Motor neuron (in vitro differentiated cells): ENCODE results near the gene HENMT1. TPM values are rescaled to one million over a fixed set of nuclear protein-coding genes. Genes with fewer than 3 reads are reported as not detected.
A peak's percentile ranks its signal among the peaks of the same experiment; 100 is the strongest.
"Not testable (repeated sequence)": the region's sequence is repeated elsewhere in the genome, so short reads cannot be mapped to it uniquely, and the experiment has no call there.

Experiments used
- ATAC-seq, 8 experiments: fragments of 200-7000 bp; cut with Tn5 transposase; replicated peaks in 6 of 8; 2 replicates each; pipeline ENCODE4 v1.8.0; 2021; ENCODE audit warnings: mild to moderate bottlenecking in 8 of 8, moderate library complexity in 8 of 8
- H3K27ac ChIP-seq, 2 donors: fragments of 250-450 bp; sonication (Bioruptor Pico); 2 replicates each; pipeline ENCODE4 v1.9.0; 2021; ENCODE audit warnings: antibody characterized with exemption in 2 of 2, mild to moderate bottlenecking in 2 of 2, moderate library complexity in 1 of 2
- H3K4me1 ChIP-seq, 2 donors: fragments of 250-450 bp; sonication (Bioruptor Pico); replicated peaks in 1 of 2; 2 replicates each; pipeline ENCODE4 v1.6.1; 2021; ENCODE audit warnings: antibody characterized with exemption in 2 of 2, mild to moderate bottlenecking in 2 of 2, moderate library complexity in 1 of 2
- H3K4me3 ChIP-seq, 5 donors: fragments of 250-450 bp; sonication (Bioruptor Pico); 2 replicates each; pipeline ENCODE4 v1.9.0; 2021; ENCODE audit warnings: antibody characterized with exemption in 5 of 5, mild to moderate bottlenecking in 5 of 5, moderate library complexity in 4 of 5
- WGBS, 10 experiments: fragments of 450-650 bp; shearing (Covaris generic); methylation state at CpG; one replicate each; pipeline ENCODE4 v1.0.0; 2022; 5-methylcytosine and 5-hydroxymethylcytosine counted together
- in situ Hi-C, 9 experiments: fragments of 400-800 bp; cut with MboI; loops; one replicate each; pipeline ENCODE4 v1.15.0; 2021; ENCODE audit warnings: low sequenced_read_pairs in 9 of 9, low pct_unique_long_range_greater_than_20kb in 2 of 9; ENCODE audit not compliant: unreplicated experiment in 9 of 9
- total RNA-seq, 8 experiments: library from RNA; unstranded; fragments of 300-600 nt; gene quantifications; 2 replicates each; pipeline versions ENCODE4 v1.2.3 to v1.2.4, GENCODE V29; 2022

Gene HENMT1
- 10 to 100 TPM in 1 of 8 experiments, 1 to 10 TPM in 6, under 1 TPM in 1; 1.00 to 11.8 (median 4.0) TPM for total RNA-seq

DNA sequence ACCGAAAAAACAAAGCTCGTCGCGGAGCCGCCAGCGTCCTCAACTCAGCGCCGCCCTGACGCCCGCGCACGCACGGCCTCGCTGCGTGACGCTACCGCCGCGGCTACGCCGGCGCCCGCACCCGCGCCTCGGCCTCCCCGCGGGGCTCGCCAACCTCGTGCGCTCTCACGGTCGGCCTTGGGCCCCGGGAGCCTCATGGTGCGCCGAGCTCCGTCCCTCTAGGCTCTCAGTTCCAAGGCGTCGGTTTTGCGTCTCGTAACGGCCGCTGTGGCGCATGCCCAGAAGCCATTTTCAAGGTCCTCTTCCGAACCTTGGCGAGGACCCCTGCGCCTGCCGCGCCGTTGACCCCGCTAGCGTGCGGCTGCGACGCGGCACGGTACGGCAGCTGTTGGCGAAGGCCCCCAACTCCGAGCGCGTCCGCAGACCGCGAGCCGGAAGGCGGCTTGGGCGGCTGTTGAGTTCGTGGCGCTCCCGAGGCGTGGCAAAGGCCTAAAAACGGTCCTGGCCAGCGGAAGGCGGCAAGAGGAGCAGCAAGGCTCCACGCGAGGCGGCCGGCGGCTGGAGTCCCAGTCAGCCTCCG is at the start of gene HENMT1:
Gene HENMT1 (minus strand): TSS at position 64 of the 580 bp plus-strand sequence. CDS start 1,209 bp downstream, outside the sequence.
- in situ Hi-C loops = no loop called here
- WGBS, 10 experiments = 0 to 61% (median 12%) methylated on average over 1 to 47 of the region's 81 CpGs; no CpG with 5 or more reads in 4 of the 10 experiments
- peak within 1 kb of the TSS in 1 of 2 donors; percentile 19 for H3K27ac ChIP-seq

DNA sequence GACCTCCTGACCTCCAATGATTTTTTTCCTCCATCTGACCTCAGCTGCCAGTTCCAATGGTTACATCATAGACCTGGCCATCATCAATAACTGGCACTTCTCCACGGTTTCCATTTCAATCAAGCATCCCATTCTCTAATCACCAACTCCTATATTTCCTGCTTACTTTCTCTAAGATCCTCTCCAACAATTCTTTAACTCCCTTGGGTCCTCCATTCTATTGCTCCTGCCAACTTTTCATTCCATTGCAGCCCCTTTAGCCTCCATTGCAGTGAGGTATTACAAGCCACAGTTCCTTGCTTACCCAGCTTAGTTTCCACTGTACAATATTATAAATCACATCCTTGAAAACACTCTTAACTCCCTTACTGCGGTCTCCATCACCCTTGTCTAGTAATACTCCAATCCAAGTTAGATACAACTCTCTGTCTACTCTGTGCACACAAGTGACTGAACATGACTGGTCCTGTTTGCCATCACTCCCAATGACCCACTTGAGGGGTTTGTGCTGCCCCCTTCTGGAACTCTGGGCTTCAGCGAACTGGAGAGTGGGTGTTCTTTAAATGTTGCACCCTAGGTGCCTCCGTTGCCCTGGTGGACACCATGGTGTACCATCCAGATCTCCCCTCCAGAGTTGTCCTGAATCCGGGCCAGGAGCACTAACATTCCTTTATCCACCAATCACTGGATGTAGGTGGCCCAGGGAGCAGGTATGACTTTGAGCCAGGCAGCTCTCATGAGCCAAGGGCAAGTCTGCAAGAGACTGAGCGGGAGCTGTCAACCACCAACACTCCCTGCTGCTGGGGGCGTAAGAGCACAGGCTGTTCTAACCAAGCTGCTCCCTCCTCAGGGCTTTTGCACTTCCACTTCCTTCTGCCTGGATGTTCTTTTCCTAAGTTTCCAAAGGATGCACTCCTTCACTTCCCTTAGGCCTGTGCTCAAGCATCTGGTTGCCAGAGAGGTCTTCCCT is 48.1 kb upstream of the HENMT1 start:
- WGBS, 10 experiments = 40 to 93% (median 80%) methylated on average over 1 to 7 of the region's 7 CpGs
- Histone ChIP-seq H3K27ac (no peak overlapping the region), H3K4me3 (no peak overlapping the region), H3K4me1 (no peaks in the 10 kb centered on the region)
- in situ Hi-C loops = no loop called here
- peak in 1 of 8 experiments; percentile 33 for ATAC-seq

More for the DNA sequence above, at the start of gene HENMT1:
- peaks cover 3 to 4% of the 10 kb centered on the region in 2 donors for H3K4me1 ChIP-seq
- peak within 1 kb of the TSS; percentile 32 to 40 (median 36) for H3K4me3 ChIP-seq
- ATAC-seq = peak; percentile 43 to 94 (median 90)

DNA sequence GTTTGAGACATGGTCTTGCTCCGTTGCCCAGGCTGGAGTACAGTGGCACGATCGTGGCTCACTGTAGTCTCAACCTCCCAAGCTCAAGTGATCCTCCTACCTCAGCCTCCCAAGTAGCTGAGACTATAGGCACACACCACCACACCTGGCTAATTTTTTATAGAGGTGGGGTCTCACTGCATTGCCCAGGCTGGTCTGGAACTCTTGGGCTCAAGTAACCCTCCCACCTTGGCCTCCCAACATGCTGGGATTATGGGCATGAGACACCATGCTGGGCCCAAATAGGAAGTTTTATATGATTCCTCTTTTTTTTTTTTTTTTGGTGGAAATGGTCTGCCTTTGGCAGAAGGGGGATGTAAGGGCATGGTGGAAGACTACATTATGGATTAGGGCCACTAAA is 45.8 kb upstream of the HENMT1 start:
- Histone ChIP-seq H3K27ac (no peak overlapping the region), H3K4me3 (no peak overlapping the region), H3K4me1 (no peaks in the 10 kb centered on the region)
- 60 to 100% (median 85%) methylated on average over 1 to 3 of the region's 3 CpGs; no CpG with 5 or more reads in 3 of the 10 experiments for WGBS, 10 experiments
- in situ Hi-C loops = no loop called here
- ATAC-seq = no peak

- ATAC-seq = peak in 3 of 8 experiments; percentile 53 to 86 (median 85)
- Histone ChIP-seq H3K4me1 (no peaks in the 10 kb centered on the region), H3K4me3 (no peak overlapping the region), H3K27ac (no peak overlapping the region)
- in situ Hi-C loops = no loop called here
- WGBS, 10 experiments = 0 to 100% (median 67%) methylated on average over 1 to 2 of the region's 2 CpGs; no CpG with 5 or more reads in 1 of the 10 experiments
Measured at GRCh38 chr1:108704496-108704895, 43.6 kb upstream of the HENMT1 start.

- H3K4me1 ChIP-seq = no peaks in the 10 kb centered on the region
- in situ Hi-C loops = no loop called here
- WGBS, 10 experiments = 56 to 100% (median 85%) methylated on average over 1 to 6 of the region's 6 CpGs; no CpG with 5 or more reads in 1 of the 10 experiments
- ATAC-seq = peak in 2 of 8 experiments; percentile 5 to 8
- no peak overlapping the region for H3K27ac ChIP-seq
- H3K4me3 ChIP-seq = no peak overlapping the region
Measured at GRCh38 chr1:108703939-108704338, 43.0 kb upstream of the HENMT1 start.

DNA sequence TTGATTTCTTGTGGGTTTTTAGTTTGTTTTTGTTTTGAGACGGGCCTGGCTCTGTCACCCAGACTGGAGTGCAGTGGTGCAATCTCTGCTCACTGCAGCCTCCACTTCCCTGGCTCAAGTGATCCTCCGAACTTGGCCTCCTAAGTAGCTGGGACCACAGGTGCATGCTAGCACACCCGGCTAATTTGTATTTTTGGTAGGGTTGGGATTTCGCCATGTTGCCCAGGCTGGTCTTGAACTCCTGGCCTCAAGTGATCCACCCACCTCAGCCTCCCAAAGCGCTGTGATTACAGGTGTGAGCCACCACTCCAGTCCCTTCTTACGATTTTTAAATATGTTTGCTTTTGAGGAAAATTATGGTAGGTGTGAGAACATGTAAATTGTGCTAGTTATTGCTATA is 41.2 kb upstream of the HENMT1 start:
- in situ Hi-C loops, ATAC-seq, H3K4me1 ChIP-seq, H3K4me3 ChIP-seq, H3K27ac ChIP-seq: not testable (repeated sequence)
- 80 to 100% (median 93%) methylated on average over 1 to 6 of the region's 6 CpGs; no CpG with 5 or more reads in 3 of the 10 experiments for WGBS, 10 experiments

DNA sequence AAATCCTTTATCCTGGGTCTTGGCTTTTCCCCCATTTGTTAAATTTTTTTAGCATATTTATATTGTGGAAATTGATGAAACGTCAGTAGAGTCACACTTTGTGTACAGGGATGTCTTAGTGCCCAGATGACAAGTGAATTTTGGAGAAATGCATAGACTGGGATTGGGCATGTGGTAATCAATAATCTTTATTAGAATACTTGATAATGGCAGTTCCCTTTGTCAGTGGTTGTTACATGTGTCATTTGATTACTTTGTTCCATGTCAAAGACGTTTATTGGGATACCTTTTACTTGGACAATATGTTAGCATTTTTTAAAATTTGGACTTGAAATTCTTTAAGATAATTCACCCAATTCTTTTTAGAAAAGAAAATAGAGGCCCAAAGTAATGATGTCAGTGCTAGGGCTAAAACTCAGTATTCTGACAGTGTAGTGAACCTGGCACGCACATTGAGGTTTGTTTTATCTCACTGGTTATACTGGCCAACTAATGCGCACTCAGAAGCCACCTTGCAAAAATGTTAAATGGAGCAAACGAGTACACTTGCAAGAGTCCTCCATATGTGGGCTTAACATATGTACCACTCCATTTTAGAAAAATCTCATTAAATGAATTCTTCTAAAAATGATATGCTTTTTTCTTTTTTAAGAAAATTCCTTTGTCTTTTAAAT is 40.4 kb upstream of the HENMT1 start:
- no peaks in the 10 kb centered on the region for H3K4me1 ChIP-seq
- H3K4me3 ChIP-seq = no peak overlapping the region
- H3K27ac ChIP-seq = no peak overlapping the region
- no peak for ATAC-seq
- in situ Hi-C loops = no loop called here
- 52 to 97% (median 86%) methylated on average over 3 to 5 of the region's 5 CpGs for WGBS, 10 experiments

- in situ Hi-C loops = loop anchor here in 3 of 9 experiments (25.0 kb wide), 3 partner anchors 188 to 688 kb away; partner anchors contain the start of genes GPSM2 (in 1 of the 3), SLC25A24 (in 1 of the 3) and SORT1 (in 1 of the 3)
- WGBS, 10 experiments = 83 to 95% (median 94%) methylated on average over 14 to 22 of the region's 22 CpGs
- peaks cover 3 to 9% of the 10 kb centered on the region in 2 donors for H3K4me1 ChIP-seq
- H3K27ac ChIP-seq = no peak overlapping the region
- ATAC-seq = no peak
- no peak overlapping the region for H3K4me3 ChIP-seq
Measured at GRCh38 chr1:108699375-108700332, 38.8 kb upstream of the HENMT1 start.

GRCh38 chr1:108695535-108695934 is 34.6 kb upstream of the HENMT1 start:
- Histone ChIP-seq H3K4me1 (peaks cover 3 to 23% of the 10 kb centered on the region in 2 donors), H3K4me3 (no peak overlapping the region), H3K27ac (no peak overlapping the region)
- no peak for ATAC-seq
- WGBS, 10 experiments = 73 to 97% (median 93%) methylated on average over 3 to 5 of the region's 5 CpGs
- in situ Hi-C loops = loop anchor here in 3 of 9 experiments (25.0 kb wide), 3 partner anchors 192 to 692 kb away; partner anchors contain the start of genes GPSM2 (in 1 of the 3), SLC25A24 (in 1 of the 3) and SORT1 (in 1 of the 3)

DNA sequence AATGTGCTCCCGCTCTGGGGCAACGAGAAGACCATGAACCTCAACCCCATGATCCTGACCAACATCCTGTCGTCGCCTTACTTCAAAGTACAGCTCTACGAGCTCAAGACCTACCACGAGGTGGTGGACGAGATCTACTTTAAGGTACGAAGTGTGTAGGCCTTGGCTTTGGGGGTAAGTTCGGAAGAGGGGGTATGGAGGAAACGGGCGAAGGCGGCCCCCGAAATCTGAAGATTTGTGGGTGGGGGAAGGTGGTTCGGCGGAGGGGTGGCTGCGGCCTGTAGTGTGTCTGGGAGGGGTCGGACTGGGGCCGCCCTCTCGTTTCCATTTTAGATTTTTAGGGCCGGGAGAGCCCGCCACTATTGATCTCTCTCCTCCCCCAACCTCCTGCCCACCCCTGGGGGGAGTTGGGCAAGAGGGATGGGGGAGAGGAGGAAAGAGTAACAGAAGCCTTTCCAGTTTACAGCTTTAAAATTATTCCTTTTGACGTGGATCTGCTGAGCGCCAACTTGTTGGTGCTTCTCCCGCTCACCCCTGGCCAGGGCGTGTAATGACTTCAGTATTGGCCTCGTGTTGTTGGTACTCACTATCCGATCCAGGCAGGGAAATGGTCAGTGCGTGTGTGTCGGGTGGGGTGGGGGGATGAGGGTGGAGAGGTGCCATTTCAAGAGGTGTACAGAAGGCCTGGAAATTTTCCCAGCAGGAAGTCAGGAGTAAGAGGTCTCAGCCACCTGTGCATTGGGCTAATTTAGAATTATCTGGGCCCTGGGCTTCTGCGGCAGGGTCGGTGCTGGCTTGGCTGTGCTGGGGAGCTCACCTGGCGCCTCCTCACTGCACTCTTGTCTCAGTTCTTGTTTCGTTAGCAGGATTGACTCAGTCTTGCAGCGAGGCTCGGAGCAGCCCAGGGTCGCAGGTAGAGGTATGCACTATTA is 32.1 kb upstream of the HENMT1 start:
- ATAC-seq = peak; percentile 35 to 66 (median 60)
- in situ Hi-C loops = loop anchor here in 3 of 9 experiments (25.0 kb wide), 3 partner anchors 194 to 694 kb away; partner anchors contain the start of genes GPSM2 (in 1 of the 3), SLC25A24 (in 1 of the 3) and SORT1 (in 1 of the 3)
- peaks cover 3 to 23% of the 10 kb centered on the region in 2 donors for H3K4me1 ChIP-seq
- H3K4me3 ChIP-seq = peak overlapping the region; percentile 77 to 99 (median 94)
- peak overlapping the region; percentile 97 to 98 for H3K27ac ChIP-seq
- WGBS, 10 experiments = 0 to 2% (median 0%) methylated on average over 2 to 15 of the region's 36 CpGs; no CpG with 5 or more reads in 2 of the 10 experiments
